Measurements from ENCODE around the gene PGM2. TPM values are rescaled to one million over a fixed set of nuclear protein-coding genes. Genes with fewer than 3 reads are reported as not detected.

The PGM2 gene
- total and polyA plus RNA-seq, 4 donors, result 4.0 to 11.9 (median 7.9) TPM

GRCh38 chr4:37858112-37858511 is 31.6 kb downstream of the PGM2 start:
- no peaks in the 10 kb centered on the region for H3K9me3 ChIP-seq (ENCODE audit: control insufficient read depth in 4 of 4, low read length in 3 of 4)
- H3K36me3 ChIP-seq (ENCODE audit: control insufficient read depth in 4 of 4, insufficient read depth in 3 of 4, low read depth in 1 of 4, low read length in 3 of 4), result peaks cover 0 to 23% (median 5%) of the 10 kb centered on the region in 4 donors
- no peak overlapping the region for H3K4me3 ChIP-seq (ENCODE audit: low read depth in 1 of 3, low read length in 3 of 3)
- no peak overlapping the region for H3K27ac ChIP-seq (ENCODE audit: low read depth in 1 of 2, low read length in 2 of 2)
- TF ChIP-seq REST (IDR thresholded peaks at IDR 0.05) (no peak), GABPA (IDR thresholded peaks at IDR 0.05 in 1 of 2, conservative IDR thresholded peaks at IDR 0.05 in 1 of 2) (no peak), RXRA (IDR thresholded peaks at IDR 0.05) (no peak), TAF1 (conservative IDR thresholded peaks at IDR 0.05) (no peak)
- WGBS, result 98% methylated on average over 4 of the region's 4 CpGs
- no peak overlapping the region for H3K9ac ChIP-seq (ENCODE audit: low read depth in 1 of 2, low read length in 2 of 2)
- peaks cover 0 to 3% (median 0%) of the 10 kb centered on the region in 4 donors for H3K4me1 ChIP-seq (ENCODE audit: control insufficient read depth in 4 of 4, insufficient read depth in 4 of 4, low read length in 3 of 4)
- H3K27me3 ChIP-seq (ENCODE audit: control insufficient read depth in 4 of 4, insufficient read depth in 4 of 4, low read length in 3 of 4), result no peaks in the 10 kb centered on the region
- DNase-seq (ENCODE audit: low spot score), result no peak

GRCh38 chr4:37858872-37859271 is 32.4 kb downstream of the PGM2 start:
- Histone ChIP-seq H3K4me3 (ENCODE audit: low read depth in 1 of 3, low read length in 3 of 3) (no peak overlapping the region), H3K9me3 (ENCODE audit: control insufficient read depth in 4 of 4, low read length in 3 of 4) (no peaks in the 10 kb centered on the region), H3K9ac (ENCODE audit: low read depth in 1 of 2, low read length in 2 of 2) (no peak overlapping the region), H3K36me3 (ENCODE audit: control insufficient read depth in 4 of 4, insufficient read depth in 3 of 4, low read depth in 1 of 4, low read length in 3 of 4) (peaks cover 0 to 20% (median 3%) of the 10 kb centered on the region in 4 donors), H3K27ac (ENCODE audit: low read depth in 1 of 2, low read length in 2 of 2) (no peak overlapping the region), H3K27me3 (ENCODE audit: control insufficient read depth in 4 of 4, insufficient read depth in 4 of 4, low read length in 3 of 4) (no peaks in the 10 kb centered on the region), H3K4me1 (ENCODE audit: control insufficient read depth in 4 of 4, insufficient read depth in 4 of 4, low read length in 3 of 4) (peaks cover 0 to 3% (median 0%) of the 10 kb centered on the region in 4 donors)
- TF ChIP-seq HNF4A (conservative IDR thresholded peaks at IDR 0.05), result no peak
- peak; percentile 78 to 88 for TF ChIP-seq RXRA (IDR thresholded peaks at IDR 0.05)
- TF ChIP-seq YY1 (IDR thresholded peaks at IDR 0.05), result peak; percentile 23
- no peak for TF ChIP-seq CTCF (IDR thresholded peaks at IDR 0.05; ENCODE audit: low read depth, low read length, missing input control)
- no peak for DNase-seq (ENCODE audit: low spot score)

GRCh38 chr4:37860266-37860665 is 33.8 kb downstream of the PGM2 start:
- TF ChIP-seq RAD21 (IDR thresholded peaks at IDR 0.05) (no peak), HNF4A (conservative IDR thresholded peaks at IDR 0.05) (no peak), REST (IDR thresholded peaks at IDR 0.05) (no peak), YY1 (IDR thresholded peaks at IDR 0.05) (no peak), TAF1 (conservative IDR thresholded peaks at IDR 0.05) (no peak), MAX (IDR thresholded peaks at IDR 0.05) (no peak), GABPA (IDR thresholded peaks at IDR 0.05 in 1 of 2, conservative IDR thresholded peaks at IDR 0.05 in 1 of 2) (no peak), CTCF (IDR thresholded peaks at IDR 0.05; ENCODE audit: low read depth, low read length, missing input control) (no peak), RXRA (IDR thresholded peaks at IDR 0.05) (no peak), JUND (IDR thresholded peaks at IDR 0.05) (no peak), FOXA2 (IDR thresholded peaks at IDR 0.05) (no peak), NR2F2 (IDR thresholded peaks at IDR 0.05) (no peak), EGR1 (IDR thresholded peaks at IDR 0.05; ENCODE audit: low read depth in 2 of 2) (no peak)
- no peak for DNase-seq (ENCODE audit: low spot score)
- Histone ChIP-seq H3K27me3 (ENCODE audit: control insufficient read depth in 4 of 4, insufficient read depth in 4 of 4, low read length in 3 of 4) (no peaks in the 10 kb centered on the region), H3K9ac (ENCODE audit: low read depth in 1 of 2, low read length in 2 of 2) (no peak overlapping the region), H3K4me1 (ENCODE audit: control insufficient read depth in 4 of 4, insufficient read depth in 4 of 4, low read length in 3 of 4) (peaks cover 0 to 3% (median 0%) of the 10 kb centered on the region in 4 donors), H3K27ac (ENCODE audit: low read depth in 1 of 2, low read length in 2 of 2) (no peak overlapping the region), H3K36me3 (ENCODE audit: control insufficient read depth in 4 of 4, insufficient read depth in 3 of 4, low read depth in 1 of 4, low read length in 3 of 4) (peaks cover 0 to 19% (median 3%) of the 10 kb centered on the region in 4 donors), H3K4me3 (ENCODE audit: low read depth in 1 of 3, low read length in 3 of 3) (no peak overlapping the region), H3K9me3 (ENCODE audit: control insufficient read depth in 4 of 4, low read length in 3 of 4) (no peaks in the 10 kb centered on the region)
- WGBS, result 99% methylated on average over 1 of the region's 1 CpG

Data from liver (tissue), 9 donors.